Tibial artery (tissue), 4 donors: Measurements from ENCODE around the gene ADAM22.

ENCODE experiments used
- DNase-seq, 2 donors: peaks; one replicate each; pipeline ENCODE4 v3.0.0-alpha.2; 2019
- H3K27ac ChIP-seq, 2 donors: fragments of 200-600 bp; sonication (generic) in 1 of 2; 1 replicate in 1 of 2; 2 replicates in 1 of 2; pipeline ENCODE4 v1.5.1; 2018 to 2019; ENCODE audit warnings: mild to moderate bottlenecking in 1 of 2
- H3K27me3 ChIP-seq, 2 donors: fragments of 200-600 bp; sonication (generic) in 1 of 2; one replicate each; pipeline versions ENCODE4 v1.5.1 to v1.6.0; 2016 to 2019
- H3K36me3 ChIP-seq, 3 donors: fragments of 200-600 bp; sonication (generic) in 2 of 3; one replicate each; pipeline ENCODE4 v1.5.1; 2016 to 2019; ENCODE audit warnings: mild to moderate bottlenecking in 2 of 3
- H3K4me1 ChIP-seq, 4 donors: fragments of 200-600 bp; sonication (generic) in 2 of 4; 1 replicate in 3 of 4; 2 replicates in 1 of 4; pipeline ENCODE4 v1.5.1; 2016 to 2019
- H3K4me3 ChIP-seq, 2 donors: fragments of 200-600 bp; sonication (generic) in 1 of 2; 1 replicate in 1 of 2; 2 replicates in 1 of 2; pipeline ENCODE4 v1.5.1; 2018 to 2019; ENCODE audit warnings: mild to moderate bottlenecking in 2 of 2
- H3K9me3 ChIP-seq, 3 donors: fragments of 200-600 bp; sonication (generic) in 1 of 3; one replicate each; pipeline ENCODE4 v1.5.1; 2016 to 2019
- CTCF ChIP-seq, 2 experiments: fragments of 200-600 bp in 1 of 2; fragments of 450-650 bp in 1 of 2; IDR thresholded peaks; one replicate each; pipeline ENCODE4 v1.5.1; 2017 to 2019; ENCODE audit warnings: antibody characterized with exemption in 2 of 2, mild to moderate bottlenecking in 1 of 2, moderate library complexity in 1 of 2
- intact Hi-C: fragments of 100-400 bp; cut with DNase I; formaldehyde crosslinking; loops from one replicate; pipeline ENCODE4 v1.15.0; 2023; ENCODE audit warnings: low total_unique reads

The ADAM22 gene

GRCh38 chr7:88204525-88205110, 270.6 kb downstream of the ADAM22 start:
- intact Hi-C loops = no loop called here
- no peak for DNase-seq
- no peak for TF ChIP-seq CTCF (IDR thresholded peaks at IDR 0.05)
- H3K4me1 ChIP-seq = no peaks in the 10 kb centered on the region
- peaks cover 57 to 79% (median 65%) of the 10 kb centered on the region in 3 donors for H3K36me3 ChIP-seq
- H3K27ac ChIP-seq = no peak overlapping the region
- no peaks in the 10 kb centered on the region for H3K27me3 ChIP-seq
- H3K9me3 ChIP-seq = no peaks in the 10 kb centered on the region
- H3K4me3 ChIP-seq = no peak overlapping the region

- Histone ChIP-seq H3K4me1 (no peaks in the 10 kb centered on the region), H3K27me3 (no peaks in the 10 kb centered on the region), H3K9me3 (no peaks in the 10 kb centered on the region), H3K36me3 (peaks cover 63 to 84% (median 71%) of the 10 kb centered on the region in 3 donors), H3K27ac (no peak overlapping the region), H3K4me3 (no peak overlapping the region)
- no peak for DNase-seq
- intact Hi-C loops = no loop called here
- TF ChIP-seq CTCF (IDR thresholded peaks at IDR 0.05) = no peak
Measured at GRCh38 chr7:88205179-88205578, 271.1 kb downstream of the ADAM22 start.

- Histone ChIP-seq H3K27ac (no peak overlapping the region), H3K4me1 (no peaks in the 10 kb centered on the region), H3K9me3 (no peaks in the 10 kb centered on the region), H3K4me3 (no peak overlapping the region), H3K27me3 (no peaks in the 10 kb centered on the region), H3K36me3 (peaks cover 64 to 95% (median 77%) of the 10 kb centered on the region in 3 donors)
- no peak for TF ChIP-seq CTCF (IDR thresholded peaks at IDR 0.05)
- no peak for DNase-seq
- intact Hi-C loops = no loop called here
Measured at GRCh38 chr7:88206254-88206653, 272.2 kb downstream of the ADAM22 start.

- no peaks in the 10 kb centered on the region for H3K4me1 ChIP-seq
- no peaks in the 10 kb centered on the region for H3K9me3 ChIP-seq
- intact Hi-C loops = no loop called here
- TF ChIP-seq CTCF (IDR thresholded peaks at IDR 0.05) = no peak
- no peak for DNase-seq
- H3K27me3 ChIP-seq = no peaks in the 10 kb centered on the region
- H3K4me3 ChIP-seq = no peak overlapping the region
- peaks cover 61 to 95% (median 85%) of the 10 kb centered on the region in 3 donors for H3K36me3 ChIP-seq
- H3K27ac ChIP-seq = no peak overlapping the region
Measured at GRCh38 chr7:88208521-88208920, 274.5 kb downstream of the ADAM22 start.

GRCh38 chr7:88212918-88213317, 278.9 kb downstream of the ADAM22 start:
- DNase-seq = no peak
- H3K4me3 ChIP-seq = no peak overlapping the region
- intact Hi-C loops = no loop called here
- H3K4me1 ChIP-seq = peaks cover 0 to 5% (median 0%) of the 10 kb centered on the region in 4 donors
- H3K36me3 ChIP-seq = peaks cover 23 to 82% (median 69%) of the 10 kb centered on the region in 3 donors
- no peaks in the 10 kb centered on the region for H3K9me3 ChIP-seq
- no peak for TF ChIP-seq CTCF (IDR thresholded peaks at IDR 0.05)
- no peak overlapping the region for H3K27ac ChIP-seq
- no peaks in the 10 kb centered on the region for H3K27me3 ChIP-seq

GRCh38 chr7:88214456-88214855, 280.4 kb downstream of the ADAM22 start:
- Histone ChIP-seq H3K4me3 (no peak overlapping the region), H3K27ac (no peak overlapping the region), H3K4me1 (peaks cover 0 to 12% (median 0%) of the 10 kb centered on the region in 4 donors), H3K27me3 (no peaks in the 10 kb centered on the region), H3K9me3 (no peaks in the 10 kb centered on the region), H3K36me3 (peaks cover 8 to 68% (median 53%) of the 10 kb centered on the region in 3 donors)
- no peak for TF ChIP-seq CTCF (IDR thresholded peaks at IDR 0.05)
- no peak for DNase-seq
- intact Hi-C loops = no loop called here
